Sigmoid colon (tissue), 4 donors: ENCODE measurements around the gene MMP19.
A peak's percentile ranks its signal among the peaks of the same experiment; 100 is the strongest.

ENCODE experiments used
- CTCF ChIP-seq, 4 experiments: fragments of 450-650 bp in 3 of 4; fragments of 200-600 bp in 1 of 4; IDR thresholded peaks; one replicate each; pipeline ENCODE4 v1.5.1; 2016 to 2019; ENCODE audit warnings: antibody characterized with exemption in 4 of 4, mild to moderate bottlenecking in 3 of 4, moderate library complexity in 2 of 4
- EP300 ChIP-seq, 4 donors: sonication (generic); formaldehyde crosslinking; IDR thresholded peaks; one replicate each; pipeline ENCODE4 v1.6.1; 2017; ENCODE audit warnings: antibody characterized with exemption in 4 of 4
- POLR2A ChIP-seq, 2 donors: fragments of 450-650 bp; IDR thresholded peaks; one replicate each; pipeline ENCODE4 v1.6.1; 2016; ENCODE audit warnings: antibody characterized with exemption in 2 of 2, mild to moderate bottlenecking in 2 of 2, moderate library complexity in 2 of 2
- POLR2AphosphoS5 ChIP-seq, 4 donors: sonication (generic); formaldehyde crosslinking; IDR thresholded peaks; one replicate each; pipeline ENCODE4 v1.6.1; 2017; ENCODE audit warnings: antibody characterized with exemption in 4 of 4

GRCh38 chr12:55847603-55848291 lies 5.0 kb upstream of the MMP19 start:
- TF ChIP-seq CTCF (IDR thresholded peaks at IDR 0.05): no peak
- TF ChIP-seq EP300 (IDR thresholded peaks at IDR 0.05): peak; percentile 78 to 96 (median 92)
- peak; percentile 31 to 52 for TF ChIP-seq POLR2A (IDR thresholded peaks at IDR 0.05)
- TF ChIP-seq POLR2AphosphoS5 (IDR thresholded peaks at IDR 0.05): peak; percentile 80 to 94 (median 84)
